GM12878 (cell line): ENCODE measurements around the gene PDCD2.

Experiments used
- ATF2 ChIP-seq: IDR thresholded peaks from 2 replicates; pipeline ENCODE4 v1.6.1; 2012; ENCODE audit warnings: low read length, inconsistent platforms
- CTCF ChIP-seq, 3 experiments: IDR thresholded peaks in 2 of 3; conservative IDR thresholded peaks in 1 of 3; 2 replicates each; pipeline ENCODE4 v1.5.1; 2011; ENCODE audit warnings: low read depth in 3 of 3, low read length in 3 of 3, mild to moderate bottlenecking in 3 of 3, control low read depth in 2 of 3, moderate library complexity in 2 of 3, inconsistent platforms in 1 of 3, mixed read lengths in 1 of 3; ENCODE audit not compliant: control insufficient read depth in 2 of 3, insufficient read depth in 1 of 3; ENCODE audit errors: extremely low read depth in 1 of 3
- HSF1 ChIP-seq: fragments of 150-350 bp; IDR thresholded peaks from 2 replicates; pipeline ENCODE4 v1.6.1; 2014; ENCODE audit warnings: mild to moderate bottlenecking, low read depth, low read length
- MAX ChIP-seq: IDR thresholded peaks from 2 replicates; pipeline ENCODE4 v1.6.1; 2012; ENCODE audit warnings: low read depth, low read length, improper control_type of control experiment
- MTA2 ChIP-seq: fragments of 450-650 bp; IDR thresholded peaks from 2 replicates; pipeline ENCODE4 v1.6.1; 2016; ENCODE audit warnings: low read depth, mild to moderate bottlenecking, moderate library complexity
- NRF1 ChIP-seq: conservative IDR thresholded peaks from 2 replicates; pipeline ENCODE4 v1.6.1; 2011; ENCODE audit warnings: mild to moderate bottlenecking, low read depth, low read length, improper control_type of control experiment
- SUZ12 ChIP-seq: fragments of 200-600 bp; sonication (generic); IDR thresholded peaks from one replicate; pipeline ENCODE4 v1.6.1; 2018; ENCODE audit warnings: antibody characterized with exemption, mild to moderate bottlenecking; ENCODE audit not compliant: unreplicated experiment
- TARDBP ChIP-seq: IDR thresholded peaks from 2 replicates; pipeline ENCODE4 v1.6.1; 2016; ENCODE audit warnings: borderline replicate concordance
- ZNF274 ChIP-seq: IDR thresholded peaks from one replicate; pipeline ENCODE4 v1.8.0; 2011; ENCODE audit not compliant: insufficient read length, insufficient read depth
- ZNF384 ChIP-seq: IDR thresholded peaks from 2 replicates; pipeline ENCODE4 v1.6.1; 2012; ENCODE audit warnings: low read depth, mild to moderate bottlenecking, low read length, improper control_type of control experiment, borderline replicate concordance

- TF ChIP-seq CTCF (IDR thresholded peaks at IDR 0.05 in 2 of 3, conservative IDR thresholded peaks at IDR 0.05 in 1 of 3; ENCODE audit: control insufficient read depth in 2 of 3, extremely low read depth in 1 of 3, insufficient read depth in 1 of 3, low read depth in 3 of 3, low read length in 3 of 3) (no peak), NRF1 (no peak), HSF1 (no peak), SUZ12 (no peak), MAX (no peak), ZNF274 (no peak), ZNF384 (no peak), ATF2 (no peak), TARDBP (no peak), MTA2 (no peak)
Measured at GRCh38 chr6:170536671-170537070, 47.8 kb downstream of the PDCD2 start.
